Sigmoid colon (tissue), 4 donors: ENCODE data around the gene KCTD20.

Source experiments
- POLR2A ChIP-seq, 2 donors: fragments of 450-650 bp; IDR thresholded peaks; one replicate each; pipeline ENCODE4 v1.6.1; 2016; ENCODE audit warnings: antibody characterized with exemption in 2 of 2, mild to moderate bottlenecking in 2 of 2, moderate library complexity in 2 of 2
- POLR2AphosphoS5 ChIP-seq, 4 donors: sonication (generic); formaldehyde crosslinking; IDR thresholded peaks; one replicate each; pipeline ENCODE4 v1.6.1; 2017; ENCODE audit warnings: antibody characterized with exemption in 4 of 4
- TF ChIP-seq, protein P1 (sequence below), 4 experiments: fragments of 450-650 bp in 3 of 4; fragments of 200-600 bp in 1 of 4; IDR thresholded peaks; one replicate each; pipeline ENCODE4 v1.5.1; 2016 to 2019; ENCODE audit warnings: antibody characterized with exemption in 4 of 4, mild to moderate bottlenecking in 3 of 4, moderate library complexity in 2 of 4

DNA sequence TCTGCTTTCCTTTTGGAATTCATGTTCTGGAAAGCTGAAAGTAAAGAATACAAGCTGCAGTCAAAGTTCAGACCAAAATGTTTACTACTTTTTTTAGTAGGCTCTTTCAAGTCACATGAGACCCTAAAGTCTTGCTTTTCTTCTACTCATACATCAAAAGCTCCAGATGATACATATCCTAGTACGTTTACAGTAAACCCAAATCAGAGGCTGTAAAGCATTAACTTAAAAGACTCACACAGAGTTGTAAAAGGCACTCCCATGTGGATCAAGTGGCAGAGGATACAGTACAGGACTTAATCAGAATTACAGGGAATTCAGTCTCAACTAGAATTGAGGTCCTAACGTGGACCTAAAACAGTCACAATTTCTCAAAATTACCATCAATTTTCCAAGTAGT, 63.8 kb downstream of the KCTD20 start:
- TF ChIP-seq, protein P1, sequence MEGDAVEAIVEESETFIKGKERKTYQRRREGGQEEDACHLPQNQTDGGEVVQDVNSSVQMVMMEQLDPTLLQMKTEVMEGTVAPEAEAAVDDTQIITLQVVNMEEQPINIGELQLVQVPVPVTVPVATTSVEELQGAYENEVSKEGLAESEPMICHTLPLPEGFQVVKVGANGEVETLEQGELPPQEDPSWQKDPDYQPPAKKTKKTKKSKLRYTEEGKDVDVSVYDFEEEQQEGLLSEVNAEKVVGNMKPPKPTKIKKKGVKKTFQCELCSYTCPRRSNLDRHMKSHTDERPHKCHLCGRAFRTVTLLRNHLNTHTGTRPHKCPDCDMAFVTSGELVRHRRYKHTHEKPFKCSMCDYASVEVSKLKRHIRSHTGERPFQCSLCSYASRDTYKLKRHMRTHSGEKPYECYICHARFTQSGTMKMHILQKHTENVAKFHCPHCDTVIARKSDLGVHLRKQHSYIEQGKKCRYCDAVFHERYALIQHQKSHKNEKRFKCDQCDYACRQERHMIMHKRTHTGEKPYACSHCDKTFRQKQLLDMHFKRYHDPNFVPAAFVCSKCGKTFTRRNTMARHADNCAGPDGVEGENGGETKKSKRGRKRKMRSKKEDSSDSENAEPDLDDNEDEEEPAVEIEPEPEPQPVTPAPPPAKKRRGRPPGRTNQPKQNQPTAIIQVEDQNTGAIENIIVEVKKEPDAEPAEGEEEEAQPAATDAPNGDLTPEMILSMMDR (IDR thresholded peaks at IDR 0.05), result no peak
- TF ChIP-seq POLR2AphosphoS5 (IDR thresholded peaks at IDR 0.05) (no peak), POLR2A (IDR thresholded peaks at IDR 0.05) (no peak)
